Esophagus (tissue), 2 donors: ENCODE measurements around the gene BICD2. TPM values are rescaled to one million over a fixed set of nuclear protein-coding genes. Genes with fewer than 3 reads are reported as not detected.

Experiments used
- H3K27ac ChIP-seq, 2 donors: one replicate each; pipeline ENCODE4 v1.5.1; 2013; ENCODE audit warnings: low read depth in 2 of 2, mild to moderate bottlenecking in 2 of 2, inconsistent platforms in 1 of 2, low read length in 1 of 2, moderate library complexity in 1 of 2
- H3K27me3 ChIP-seq, 2 donors: one replicate each; pipeline ENCODE4 v1.6.1; 2013; ENCODE audit warnings: low read length in 2 of 2, control low read depth in 1 of 2, mild to moderate bottlenecking in 1 of 2; ENCODE audit not compliant: insufficient read depth in 2 of 2, control insufficient read depth in 1 of 2
- H3K36me3 ChIP-seq, 2 donors: one replicate each; pipeline ENCODE4 v1.6.1; 2013; ENCODE audit warnings: low read length in 1 of 2; ENCODE audit not compliant: control insufficient read depth in 2 of 2, insufficient read depth in 2 of 2
- H3K4me1 ChIP-seq, 2 donors: one replicate each; pipeline ENCODE4 v1.6.1; 2013; ENCODE audit warnings: low read length in 1 of 2; ENCODE audit not compliant: control insufficient read depth in 2 of 2, insufficient read depth in 2 of 2
- H3K4me3 ChIP-seq, 2 donors: one replicate each; pipeline ENCODE4 v1.5.1; 2013; ENCODE audit warnings: low read length in 2 of 2, mild to moderate bottlenecking in 2 of 2, low read depth in 1 of 2, moderate library complexity in 1 of 2
- H3K9me3 ChIP-seq, 2 donors: one replicate each; pipeline ENCODE4 v1.6.1; 2013; ENCODE audit warnings: mild to moderate bottlenecking in 2 of 2, low read depth in 1 of 2, low read length in 1 of 2, moderate library complexity in 1 of 2; ENCODE audit not compliant: control insufficient read depth in 2 of 2, insufficient read depth in 1 of 2
- WGBS, 2 donors: extraction: QIAGEN DNeasy Blood & Tissue Kit; methylation state at CpG; one replicate each; pipeline ENCODE4 v1.1.7; 2013; 5-methylcytosine and 5-hydroxymethylcytosine counted together
- polyA plus RNA-seq, 2 donors: library from polyadenylated mRNA; stranded (reverse); fragments of 200-250 nt; gene quantifications; one replicate each; pipeline ENCODE4 v1.2.3, GENCODE V29; 2013
- donor health status: healthy with polysubstance abuse.
- donor health status: Bipolar disorder and iron deficiency.

BICD2 gene
- polyA plus RNA-seq, 2 donors = 30.9 to 41.1 TPM

- no peak overlapping the region for H3K4me3 ChIP-seq
- H3K27ac ChIP-seq = peak overlapping the region; percentile 61 to 79
- H3K27me3 ChIP-seq = no peaks in the 10 kb centered on the region
- no peaks in the 10 kb centered on the region for H3K9me3 ChIP-seq
- WGBS, 2 donors = 17 to 26% methylated on average over 7 of the region's 7 CpGs
- no peaks in the 10 kb centered on the region for H3K36me3 ChIP-seq
- peaks cover 22 to 41% of the 10 kb centered on the region in 2 donors for H3K4me1 ChIP-seq
These were observed 24.1 kb downstream of the BICD2 start for GRCh38 chr9:92740446-92740961.

- H3K4me3 ChIP-seq = no peak overlapping the region
- H3K36me3 ChIP-seq = no peaks in the 10 kb centered on the region
- H3K9me3 ChIP-seq = no peaks in the 10 kb centered on the region
- H3K27ac ChIP-seq = no peak overlapping the region
- WGBS, 2 donors = 44% methylated on average over 3 of the region's 3 CpGs
- H3K4me1 ChIP-seq = peaks cover 24 to 41% of the 10 kb centered on the region in 2 donors
- no peaks in the 10 kb centered on the region for H3K27me3 ChIP-seq
These were observed 24.6 kb downstream of the BICD2 start for GRCh38 chr9:92740009-92740408.

GRCh38 chr9:92739346-92739970 is 25.2 kb downstream of the BICD2 start:
- 73 to 84% methylated on average over 11 of the region's 11 CpGs for WGBS, 2 donors
- no peaks in the 10 kb centered on the region for H3K36me3 ChIP-seq
- peaks cover 24 to 47% of the 10 kb centered on the region in 2 donors for H3K4me1 ChIP-seq

GRCh38 chr9:92738661-92739081 is 26.0 kb downstream of the BICD2 start:
- Histone ChIP-seq H3K9me3 (no peaks in the 10 kb centered on the region), H3K27me3 (no peaks in the 10 kb centered on the region), H3K27ac (peak overlapping the region; percentile 80 to 83), H3K36me3 (no peaks in the 10 kb centered on the region), H3K4me3 (no peak overlapping the region), H3K4me1 (peaks cover 22 to 47% of the 10 kb centered on the region in 2 donors)
- WGBS, 2 donors = 44 to 60% methylated on average over 5 of the region's 5 CpGs

More at GRCh38 chr9:92739346-92739970, 25.2 kb downstream of the BICD2 start:
- Histone ChIP-seq H3K27ac (peak overlapping the region; percentile 80 to 83), H3K27me3 (no peaks in the 10 kb centered on the region), H3K9me3 (no peaks in the 10 kb centered on the region), H3K4me3 (no peak overlapping the region)

- no peak overlapping the region for H3K4me3 ChIP-seq
- H3K27ac ChIP-seq = peak overlapping the region; percentile 80 to 83
- peaks cover 22 to 47% of the 10 kb centered on the region in 2 donors for H3K4me1 ChIP-seq
- H3K27me3 ChIP-seq = no peaks in the 10 kb centered on the region
- no peaks in the 10 kb centered on the region for H3K9me3 ChIP-seq
- WGBS, 2 donors = 70 to 73% methylated on average over 13 of the region's 13 CpGs
- no peaks in the 10 kb centered on the region for H3K36me3 ChIP-seq
These were observed 26.9 kb downstream of the BICD2 start for GRCh38 chr9:92737611-92738299.

- H3K4me3 ChIP-seq = no peak overlapping the region
- no peaks in the 10 kb centered on the region for H3K36me3 ChIP-seq
- H3K27me3 ChIP-seq = no peaks in the 10 kb centered on the region
- peak overlapping the region; percentile 80 to 83 for H3K27ac ChIP-seq
- H3K4me1 ChIP-seq = peaks cover 22 to 47% of the 10 kb centered on the region in 2 donors
- no peaks in the 10 kb centered on the region for H3K9me3 ChIP-seq
- 54 to 61% methylated on average over 6 of the region's 6 CpGs for WGBS, 2 donors
These were observed 27.4 kb downstream of the BICD2 start for GRCh38 chr9:92737216-92737606.

- Histone ChIP-seq H3K4me1 (peaks cover 22 to 47% of the 10 kb centered on the region in 2 donors), H3K36me3 (no peaks in the 10 kb centered on the region), H3K27me3 (no peaks in the 10 kb centered on the region), H3K4me3 (no peak overlapping the region), H3K9me3 (no peaks in the 10 kb centered on the region), H3K27ac (peak overlapping the region in 1 of 2 donors; percentile 66)
- 80 to 85% methylated on average over 9 of the region's 9 CpGs for WGBS, 2 donors
These were observed 27.9 kb downstream of the BICD2 start for GRCh38 chr9:92736563-92737215.

- Histone ChIP-seq H3K27me3 (no peaks in the 10 kb centered on the region), H3K9me3 (no peaks in the 10 kb centered on the region), H3K36me3 (no peaks in the 10 kb centered on the region), H3K4me3 (no peak overlapping the region), H3K27ac (peak overlapping the region in 1 of 2 donors; percentile 28), H3K4me1 (peaks cover 24 to 50% of the 10 kb centered on the region in 2 donors)
- WGBS, 2 donors = 74 to 79% methylated on average over 9 of the region's 9 CpGs
These were observed 28.7 kb downstream of the BICD2 start for GRCh38 chr9:92735636-92736562.
